GM18520 (cell line): ENCODE results near the gene SYT17.

Experiments
- ATAC-seq: cut with Tn5 transposase; IDR thresholded peaks from one replicate; pipeline ENCODE4 v1.9.1; 2021; ENCODE audit not compliant: unreplicated experiment

SYT17 gene, protein sequence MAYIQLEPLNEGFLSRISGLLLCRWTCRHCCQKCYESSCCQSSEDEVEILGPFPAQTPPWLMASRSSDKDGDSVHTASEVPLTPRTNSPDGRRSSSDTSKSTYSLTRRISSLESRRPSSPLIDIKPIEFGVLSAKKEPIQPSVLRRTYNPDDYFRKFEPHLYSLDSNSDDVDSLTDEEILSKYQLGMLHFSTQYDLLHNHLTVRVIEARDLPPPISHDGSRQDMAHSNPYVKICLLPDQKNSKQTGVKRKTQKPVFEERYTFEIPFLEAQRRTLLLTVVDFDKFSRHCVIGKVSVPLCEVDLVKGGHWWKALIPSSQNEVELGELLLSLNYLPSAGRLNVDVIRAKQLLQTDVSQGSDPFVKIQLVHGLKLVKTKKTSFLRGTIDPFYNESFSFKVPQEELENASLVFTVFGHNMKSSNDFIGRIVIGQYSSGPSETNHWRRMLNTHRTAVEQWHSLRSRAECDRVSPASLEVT

DNA sequence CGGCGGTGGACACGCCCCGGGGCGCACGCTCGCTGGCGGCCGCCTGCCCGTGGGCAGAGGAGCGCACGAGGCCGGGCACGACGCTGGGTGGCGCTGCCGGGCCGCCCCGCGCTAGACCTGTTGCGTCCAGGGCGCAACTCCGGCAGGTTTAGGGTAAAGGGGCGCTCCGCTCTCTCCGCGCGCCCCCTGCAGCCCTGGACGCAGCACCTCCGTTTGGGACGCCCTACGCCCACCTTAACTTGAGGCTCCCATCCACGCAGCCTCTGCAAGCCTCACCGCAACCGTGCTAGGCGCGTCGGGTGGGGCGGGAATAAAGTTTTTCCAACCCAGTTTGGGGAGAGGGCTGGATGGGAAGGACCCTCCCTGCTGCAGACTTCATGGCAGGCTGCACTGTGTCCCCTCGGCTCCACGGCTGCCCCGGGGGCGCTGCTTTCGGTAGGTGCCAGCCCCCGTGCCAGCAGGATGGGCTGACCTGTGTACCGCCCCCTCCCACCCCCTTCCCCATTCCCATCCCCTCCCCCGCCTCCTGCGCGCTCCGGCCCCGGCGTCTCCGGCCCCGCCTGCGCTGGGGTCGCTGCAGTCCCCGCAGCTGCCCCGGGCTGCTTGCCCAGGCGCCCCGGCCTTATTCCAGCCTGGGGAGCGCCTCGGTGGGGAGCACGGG lies at the start of gene SYT17:
SYT17 (plus strand) TSS at position 531 of the 661 bp plus-strand sequence. CDS start 407 bp downstream, outside the sequence.
- no peak for ATAC-seq

DNA sequence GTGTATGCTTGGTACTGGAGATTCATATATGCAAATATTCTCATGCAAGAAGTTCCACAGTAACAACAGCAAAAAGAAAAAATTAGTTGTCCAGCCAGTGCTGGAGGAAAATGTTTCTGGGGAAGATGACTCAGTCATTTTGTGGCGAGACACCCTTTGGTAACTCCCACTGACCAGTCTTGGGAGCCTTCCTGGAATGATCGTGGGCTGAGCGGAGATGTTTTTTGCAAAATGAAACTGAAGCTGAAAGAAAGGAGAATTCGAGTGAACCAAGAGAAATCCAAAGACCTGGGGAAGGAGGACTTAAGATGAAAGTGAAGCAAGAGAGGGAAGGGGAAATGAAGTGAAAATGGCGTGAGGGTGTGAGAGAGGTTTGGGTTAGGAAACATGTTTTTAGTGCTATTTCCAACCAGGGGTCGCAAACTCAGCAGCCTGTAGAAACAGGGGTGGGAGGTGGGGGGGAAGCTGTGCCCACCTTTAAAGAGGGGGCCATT lies 49.1 kb upstream of the SYT17 start:
- ATAC-seq, result no peak

DNA sequence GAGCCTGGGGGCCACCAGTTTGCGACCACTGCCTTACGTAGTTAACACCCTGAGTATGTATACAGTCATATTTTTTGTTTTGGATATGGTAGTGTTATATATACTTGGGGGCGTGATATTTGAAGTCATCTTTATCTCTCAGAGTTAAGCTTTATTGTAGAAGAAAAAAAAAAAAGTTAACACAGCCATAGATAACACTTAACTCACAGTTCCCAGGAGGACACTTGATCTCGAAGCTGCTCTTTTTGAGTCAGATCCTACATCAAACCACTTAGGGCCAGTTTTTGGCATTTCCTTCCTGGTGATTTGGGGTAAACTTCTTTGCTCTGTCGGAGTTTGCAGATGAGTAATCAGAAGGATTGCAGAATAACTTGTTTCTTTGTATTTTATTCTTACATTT lies 48.5 kb upstream of the SYT17 start:
- ATAC-seq, result no peak

DNA sequence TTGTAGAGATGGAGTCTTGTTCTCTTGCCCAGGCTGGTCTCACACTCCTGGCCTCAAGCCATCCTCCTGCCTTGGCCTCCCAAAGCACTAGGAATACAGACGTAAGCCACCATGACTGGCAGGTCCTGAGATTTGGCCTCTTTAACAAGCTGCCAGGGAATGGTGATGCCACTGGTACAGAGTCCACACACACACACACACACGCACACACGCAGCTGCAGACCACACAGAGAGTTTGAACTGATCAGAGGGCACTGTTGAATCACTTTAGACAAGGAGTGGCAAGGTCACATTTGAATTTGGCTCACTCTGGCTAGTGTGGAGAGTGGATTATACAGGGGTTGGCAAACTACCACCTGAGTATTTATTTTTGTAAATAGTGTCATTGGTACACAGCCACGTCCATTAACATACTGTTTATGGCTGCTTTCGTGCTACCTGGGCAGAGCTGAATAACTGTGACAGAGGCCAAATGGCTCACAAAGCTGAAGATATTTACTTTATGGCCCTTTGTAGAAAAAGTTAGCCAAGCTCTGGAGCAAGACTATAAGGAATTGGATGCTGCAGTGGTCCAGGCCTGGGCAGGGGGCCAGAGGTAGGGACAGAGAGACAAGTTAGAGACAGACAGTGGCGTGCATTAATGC lies 44.4 kb upstream of the SYT17 start:
- no peak for ATAC-seq

DNA sequence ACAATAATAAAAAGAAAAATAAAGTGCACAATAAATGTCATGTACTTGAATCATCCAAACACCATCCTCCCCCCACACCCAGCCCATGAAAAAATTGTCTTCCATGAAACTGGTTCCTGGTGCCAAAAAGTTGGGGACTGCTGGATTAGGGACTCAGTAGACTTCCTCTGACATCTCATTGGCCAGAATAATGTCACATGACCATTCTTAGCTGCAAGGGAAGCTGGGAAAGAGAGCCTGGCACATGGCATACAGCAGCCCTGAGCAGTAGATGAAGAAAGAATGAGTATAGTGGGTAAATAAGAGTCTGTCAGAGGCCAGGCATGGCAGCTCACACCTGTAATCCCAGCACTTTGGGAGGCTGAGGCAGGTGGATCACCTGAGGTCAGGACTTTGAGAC lies 41.7 kb upstream of the SYT17 start:
- no peak for ATAC-seq

DNA sequence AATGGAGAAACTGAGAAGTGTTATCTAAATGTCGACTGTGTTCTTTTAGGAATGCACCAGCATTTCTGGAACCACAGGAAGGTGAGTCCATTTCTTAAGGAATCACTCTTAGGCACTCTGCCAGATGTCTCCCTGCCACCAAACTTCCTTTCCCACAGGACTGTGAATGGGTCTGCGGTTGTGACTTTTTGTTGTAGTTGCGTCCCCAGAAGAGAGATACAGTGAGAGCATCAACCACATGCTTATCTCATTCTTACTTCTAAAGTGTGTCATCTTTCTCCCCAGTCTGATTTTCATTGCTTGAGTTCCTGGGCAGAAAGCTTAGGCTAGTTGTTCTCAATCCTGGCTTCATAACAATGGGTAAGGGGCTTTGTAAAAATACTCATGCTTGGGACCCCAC lies 40.8 kb upstream of the SYT17 start:
- ATAC-seq, result no peak

DNA sequence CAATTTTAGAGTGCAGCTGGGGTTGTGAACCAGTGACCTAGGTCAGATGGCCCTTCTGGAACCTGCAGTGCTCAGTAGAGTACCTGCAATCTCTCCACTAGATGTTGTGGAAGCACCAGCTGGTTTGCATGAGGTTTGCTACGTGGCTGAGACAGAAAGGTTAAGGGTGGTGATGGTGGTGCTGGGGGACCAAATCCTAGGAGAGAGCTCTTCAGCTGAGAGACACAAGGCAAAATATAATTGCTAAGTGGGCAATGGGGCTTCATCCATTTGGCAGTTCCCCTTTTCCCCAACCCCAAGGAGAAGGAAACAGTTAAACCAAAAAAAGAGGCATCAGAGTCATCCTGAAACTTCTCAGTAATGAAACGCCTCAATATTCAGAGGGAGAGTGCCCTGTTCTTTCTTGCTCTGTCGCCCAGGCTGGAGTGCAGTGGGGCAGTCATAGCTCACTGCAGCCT lies 40.3 kb upstream of the SYT17 start:
- ATAC-seq, result no peak

DNA sequence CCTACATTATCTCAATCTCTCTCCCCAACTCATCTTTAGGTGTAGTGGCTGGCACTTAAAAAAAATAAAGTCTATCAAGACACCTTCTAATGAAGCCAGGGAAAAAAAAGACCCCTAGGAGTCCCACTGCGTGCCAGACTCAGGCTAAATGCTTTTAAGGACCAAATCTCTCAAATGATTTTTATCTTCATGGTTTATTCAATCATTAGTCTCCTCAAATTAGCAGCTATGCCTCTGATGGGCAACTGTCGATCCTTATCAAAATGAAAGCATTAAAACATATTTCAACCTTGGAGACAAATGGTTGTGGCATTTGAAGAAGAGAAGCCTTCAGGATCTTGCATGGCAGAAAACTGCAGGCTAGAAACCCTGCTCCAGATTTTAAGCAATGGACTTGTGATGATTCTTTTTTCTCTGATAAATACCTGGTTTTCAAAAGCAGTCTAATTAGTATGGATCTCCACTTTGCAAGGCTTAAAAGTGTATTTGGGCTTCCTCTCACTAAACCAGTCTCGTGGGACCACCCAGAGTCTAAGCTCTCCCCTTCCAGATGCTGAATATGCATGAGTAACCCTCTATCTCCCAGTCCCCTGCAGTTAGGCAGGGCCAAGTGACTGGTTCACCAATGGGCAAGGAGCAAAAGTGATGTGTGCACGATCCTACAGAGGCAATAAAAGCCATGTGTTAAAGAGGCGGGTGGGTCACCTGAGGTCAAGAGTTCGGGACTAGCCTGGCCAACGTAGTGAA lies 39.4 kb upstream of the SYT17 start:
- ATAC-seq, result no peak

DNA sequence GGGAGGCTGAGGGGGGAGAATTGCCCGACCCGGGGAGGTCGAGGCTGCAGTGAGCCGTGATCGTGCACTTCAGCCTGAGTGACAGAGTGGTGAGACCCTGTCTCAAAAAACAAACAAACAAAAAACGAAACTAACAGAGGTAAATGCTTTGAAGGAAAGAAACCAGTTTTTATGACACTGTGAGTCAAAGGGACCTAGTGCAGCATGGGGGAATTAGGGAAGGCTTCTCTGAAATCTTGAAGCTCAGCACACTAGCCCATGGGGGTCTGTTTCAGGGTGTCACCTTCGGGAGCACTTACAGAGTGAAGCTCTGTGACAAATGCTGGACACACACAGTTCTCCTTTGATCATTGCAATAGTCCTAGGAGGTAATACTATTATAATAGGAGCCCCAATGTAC lies 37.7 kb upstream of the SYT17 start:
- no peak for ATAC-seq

DNA sequence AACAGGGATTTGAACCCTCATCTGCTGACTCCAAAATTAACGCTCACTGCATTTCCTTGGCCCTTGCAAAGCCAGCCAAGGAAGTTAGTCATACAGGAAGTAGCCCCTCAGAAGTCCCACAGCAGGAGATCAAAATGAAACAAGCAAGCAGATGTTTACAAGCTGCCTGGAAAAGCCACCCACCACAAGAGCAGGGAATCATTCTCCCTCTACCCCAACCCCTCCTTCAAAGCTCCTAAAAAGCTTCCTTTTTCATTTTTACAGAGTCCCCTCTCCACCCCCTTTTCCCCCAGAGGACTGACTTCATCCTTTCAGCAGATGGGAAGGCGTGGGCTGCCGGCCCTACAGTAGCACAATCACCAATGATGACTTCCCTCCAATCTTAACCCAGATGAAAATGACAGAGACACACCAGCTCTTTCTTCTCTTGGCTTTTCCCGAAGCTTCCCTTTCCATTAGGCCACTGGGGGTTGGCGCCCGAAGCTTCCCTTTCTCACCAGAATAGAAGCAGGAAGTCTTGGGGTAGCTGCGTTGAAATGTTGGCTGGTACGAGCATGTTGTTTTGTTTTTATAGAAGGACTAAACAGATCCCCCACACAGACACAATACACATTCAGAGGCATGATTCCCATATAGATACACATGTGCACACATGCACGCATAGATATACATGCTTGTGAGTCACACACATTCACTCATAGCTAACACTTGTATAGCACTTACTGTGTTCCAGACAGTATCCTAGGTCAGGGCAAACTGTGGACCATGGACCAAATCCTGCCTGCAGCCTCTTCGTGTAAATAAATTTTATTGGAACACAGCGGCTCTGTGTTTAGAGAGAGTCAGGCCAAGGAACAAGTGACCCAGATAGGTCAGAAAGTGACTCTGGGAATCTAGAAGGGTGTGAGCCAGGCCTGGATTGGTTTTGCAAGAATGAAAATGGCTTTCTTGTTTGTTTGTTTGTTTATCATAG lies 36.9 kb upstream of the SYT17 start:
- ATAC-seq, result no peak

DNA sequence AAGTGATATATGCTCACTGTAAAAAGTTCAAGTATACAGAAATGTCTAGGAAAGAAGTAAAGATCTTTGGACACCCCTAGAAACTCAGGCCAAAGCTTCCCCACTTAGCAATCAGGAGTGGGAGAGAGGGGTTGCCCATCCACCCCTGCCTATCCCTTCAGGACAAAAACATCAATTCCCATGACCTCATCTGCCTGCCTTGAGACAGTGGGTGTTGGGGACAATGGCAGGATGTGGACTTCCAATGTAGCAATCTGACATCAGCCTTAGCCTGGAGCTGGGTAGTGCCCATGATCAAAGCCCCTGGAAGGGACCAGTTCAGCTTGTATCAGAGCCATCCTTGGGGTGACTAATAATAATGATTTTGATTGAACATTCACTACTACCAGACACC lies 36.2 kb upstream of the SYT17 start:
- ATAC-seq, result no peak

DNA sequence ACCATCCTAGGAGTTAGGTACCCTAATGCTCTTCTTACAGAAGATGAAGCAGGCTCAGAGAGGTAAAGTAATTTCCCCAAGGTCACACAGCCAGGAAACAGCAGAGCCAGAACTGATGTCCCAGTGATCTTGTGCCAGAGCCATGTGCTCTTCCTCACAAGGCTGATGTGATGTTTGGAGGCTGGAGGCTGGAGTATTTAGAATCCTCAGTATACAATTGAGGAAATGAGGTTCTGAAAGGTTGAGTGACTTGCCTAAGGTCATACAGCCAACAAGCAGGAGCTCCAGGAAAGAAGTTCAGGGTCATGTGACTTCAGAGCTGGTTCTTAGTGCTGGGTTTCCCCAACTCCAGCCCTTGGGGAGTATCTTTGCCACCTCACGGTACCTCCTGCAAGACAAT lies 35.8 kb upstream of the SYT17 start:
- ATAC-seq, result no peak

DNA sequence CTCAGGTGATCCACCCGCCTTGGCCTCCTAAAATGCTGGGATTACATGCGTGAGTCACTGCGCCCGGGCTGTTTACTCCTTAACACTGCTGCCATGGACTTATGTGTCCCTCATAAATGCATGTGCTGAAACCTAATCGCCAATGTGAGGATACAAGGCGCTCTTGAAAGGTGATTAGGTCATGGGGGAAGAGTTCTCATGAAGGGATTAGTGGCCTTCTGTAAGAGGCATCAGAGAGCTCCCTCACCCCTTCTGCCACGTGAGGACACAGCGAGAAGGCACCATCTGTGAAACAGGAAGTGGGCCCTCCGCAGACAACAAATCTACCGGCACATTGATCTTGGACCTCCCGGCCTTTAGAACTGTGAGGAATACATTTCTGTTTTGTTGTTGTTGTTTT lies 35.1 kb upstream of the SYT17 start:
- no peak for ATAC-seq

DNA sequence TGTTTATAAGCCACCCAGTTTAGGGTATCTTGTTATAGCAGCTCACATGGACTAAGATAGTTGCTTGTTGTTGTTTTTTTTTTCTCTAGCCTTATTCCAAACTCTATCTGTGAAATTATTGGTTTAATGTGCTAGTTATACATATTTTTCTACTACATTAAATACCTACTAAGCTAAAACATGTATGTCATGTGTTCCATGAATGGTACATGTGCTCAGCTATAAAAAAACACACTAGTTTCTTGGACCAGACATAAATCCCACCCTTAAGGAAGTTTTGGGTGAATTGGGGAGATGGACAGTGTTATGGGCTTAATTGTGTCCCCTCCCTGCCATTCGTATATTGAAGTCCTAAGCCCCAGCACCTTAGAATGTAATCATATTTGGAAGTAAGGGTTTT lies 34.4 kb upstream of the SYT17 start:
- no peak for ATAC-seq

DNA sequence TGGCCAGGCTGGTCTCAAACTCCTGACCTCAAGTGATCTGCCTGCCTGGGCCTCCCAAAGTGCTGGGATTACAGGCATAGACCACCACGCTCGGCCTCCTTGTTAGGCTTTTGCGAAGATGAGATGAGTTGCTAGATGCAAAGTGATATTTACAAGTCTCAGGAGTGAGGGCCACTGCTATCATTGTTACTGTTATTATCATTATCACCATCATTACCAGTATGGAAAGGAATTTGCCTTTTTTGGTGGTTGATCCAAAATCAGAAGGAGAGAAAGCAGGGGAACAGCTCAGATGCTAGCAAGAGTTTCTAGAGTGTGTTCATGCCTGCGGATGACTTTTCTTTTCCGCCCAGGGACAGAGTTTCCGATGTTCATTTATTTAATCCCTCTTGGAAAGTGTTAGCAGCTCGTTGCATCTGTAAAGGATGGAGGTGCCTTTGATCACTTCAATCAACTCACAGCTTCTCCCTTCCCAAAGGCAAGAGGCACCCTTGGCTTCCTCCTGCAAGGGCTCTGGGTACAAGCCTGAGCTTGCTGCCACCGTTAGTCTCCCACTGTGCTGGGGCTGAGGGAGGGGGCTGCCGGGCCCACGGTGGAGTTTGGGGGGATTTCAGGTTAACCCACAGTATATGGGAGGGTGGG lies 32.7 kb upstream of the SYT17 start:
- no peak for ATAC-seq

DNA sequence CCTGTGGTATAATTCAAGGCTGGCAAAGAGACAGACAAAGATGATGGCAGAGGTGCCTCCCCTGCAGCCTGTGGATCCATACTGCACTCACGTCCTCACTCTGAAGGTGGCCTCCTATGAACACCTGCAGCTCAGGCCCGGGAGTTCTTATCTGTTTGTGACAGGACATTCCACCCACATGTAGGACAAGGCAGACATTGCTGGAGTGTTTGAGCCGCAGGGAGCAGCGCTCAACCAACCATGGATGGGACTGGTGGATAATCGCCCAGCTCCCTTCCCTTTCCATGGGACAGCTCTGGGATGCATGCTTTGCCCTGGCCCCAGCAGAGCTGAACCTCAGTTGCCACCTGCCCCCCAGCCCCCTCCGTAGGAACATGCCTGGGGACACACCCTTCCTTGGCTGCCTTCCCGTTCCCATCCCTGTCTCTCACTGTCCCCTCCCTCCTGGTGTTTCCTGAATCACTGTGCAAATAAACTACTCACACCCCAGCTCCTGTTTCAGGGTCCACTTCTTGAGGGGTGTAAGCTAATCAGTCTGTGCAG lies 32.1 kb upstream of the SYT17 start:
- no peak for ATAC-seq

DNA sequence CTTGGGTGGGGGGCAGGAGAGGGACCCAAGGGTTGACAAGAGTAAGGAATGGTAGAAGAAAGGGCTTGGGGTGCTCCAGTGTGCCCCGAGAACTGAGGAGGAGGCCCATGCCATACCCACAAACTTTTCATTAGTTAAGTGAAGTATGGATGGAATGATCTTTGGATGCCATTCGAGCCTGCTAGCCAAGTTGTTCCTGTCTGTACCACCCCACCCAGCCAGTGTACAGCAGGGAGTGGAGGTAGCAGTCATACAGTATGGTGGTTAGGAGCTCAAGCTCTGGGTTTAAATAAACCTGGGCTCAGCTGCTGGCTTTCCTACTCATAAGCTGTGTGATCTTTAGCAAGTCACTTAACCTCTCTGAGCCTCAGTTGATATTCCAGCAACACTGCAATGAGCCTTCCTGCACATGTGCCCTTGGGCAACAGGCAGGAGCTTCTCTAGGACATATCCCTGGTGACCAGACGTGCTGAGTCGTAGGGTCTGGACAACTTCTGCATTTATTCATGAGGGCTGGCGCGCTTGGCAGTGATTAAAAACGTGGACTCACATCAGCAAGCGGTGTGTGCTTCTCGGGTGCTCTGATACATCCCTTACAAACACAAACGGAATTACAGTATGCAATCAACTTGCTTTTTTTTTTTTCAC lies 31.4 kb upstream of the SYT17 start:
- ATAC-seq, result no peak
